ENCODE results near the gene CRNKL1. TPM values are rescaled to one million over a fixed set of nuclear protein-coding genes. Genes with fewer than 3 reads are reported as not detected.

The CRNKL1 gene
- total and polyA plus RNA-seq, 2 of the 4 experiments (the other 2 are of a cell fraction): 7.4 to 20.1 TPM

DNA sequence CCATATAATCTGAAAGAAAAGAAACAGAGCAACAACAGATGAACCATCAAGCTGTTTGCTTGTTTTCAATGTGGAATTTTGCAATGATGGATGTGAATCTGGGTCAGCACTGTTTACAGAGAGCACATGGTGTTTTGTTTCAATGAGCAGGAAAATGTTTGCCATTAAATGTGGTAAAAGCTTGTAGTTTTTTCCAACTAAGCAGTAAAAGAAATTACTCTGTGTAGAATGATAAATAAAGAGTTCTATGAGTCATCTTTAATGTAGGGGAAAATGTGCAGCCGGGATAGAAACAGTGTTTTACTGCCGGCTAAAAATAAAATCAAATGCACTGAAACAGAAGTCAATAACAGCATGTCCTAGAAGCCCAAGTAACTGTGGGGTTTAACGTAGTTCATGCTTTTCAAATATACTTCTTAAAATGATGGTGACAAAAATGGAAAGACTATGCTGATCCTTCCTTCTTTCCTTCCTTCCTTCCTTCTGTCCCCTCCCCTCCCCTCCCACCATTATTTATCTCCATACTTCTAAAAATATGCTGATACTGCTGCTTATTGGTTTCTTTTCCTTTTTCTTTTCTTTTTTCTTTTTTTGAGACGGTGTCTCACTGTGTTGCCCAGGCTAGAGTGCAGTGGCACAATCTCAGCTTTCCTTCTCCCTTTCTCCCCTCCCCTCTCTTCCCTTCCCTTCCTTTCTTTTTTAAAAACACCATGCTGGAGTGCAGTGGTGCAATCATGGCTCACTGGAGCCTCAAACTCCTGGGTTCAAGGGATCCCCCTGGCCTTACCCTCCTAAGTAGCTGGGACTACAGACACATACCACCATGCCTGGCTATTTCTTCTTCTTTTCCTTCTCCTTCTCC, 41.4 kb downstream of the CRNKL1 start (continued):
- TF ChIP-seq RFX5 (IDR thresholded peaks at IDR 0.05; ENCODE audit: low read depth, low read length) (no peak), BHLHE40 (IDR thresholded peaks at IDR 0.05; ENCODE audit: low read depth, low read length) (no peak), CEBPB (IDR thresholded peaks at IDR 0.05; ENCODE audit: low read depth, low read length) (peak; percentile 29; the same call in 1 of the 2 replicates)

DNA sequence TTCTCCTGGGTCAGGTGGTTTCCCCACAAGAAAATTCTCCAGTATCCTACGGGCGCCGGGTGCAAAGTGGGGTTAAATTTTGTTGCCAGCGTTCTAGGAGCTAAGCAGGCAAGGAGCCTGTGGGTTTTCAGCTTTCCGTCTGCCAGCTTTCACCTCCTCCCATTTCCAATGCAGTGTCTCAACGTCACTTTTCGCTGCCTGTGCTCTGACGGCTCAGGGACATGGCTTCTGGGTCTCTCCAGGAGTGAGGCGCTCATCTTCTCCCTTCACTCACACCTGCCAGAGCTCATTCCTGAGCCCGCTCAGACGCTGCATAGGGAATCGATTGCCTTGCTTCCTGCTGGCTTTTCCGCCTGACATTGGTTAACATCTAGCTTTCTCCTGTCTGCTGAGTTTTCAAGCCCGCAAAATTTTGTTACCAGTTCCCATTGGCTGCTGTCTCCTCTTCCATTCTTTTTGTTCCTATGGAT, 42.4 kb downstream of the CRNKL1 start:
- in situ Hi-C loops (cut with MboI; ENCODE audit: low sequenced_read_pairs) (no loop called here), dilution Hi-C loops (cut with HindIII; ENCODE audit: low sequenced_read_pairs, unreplicated experiment) (no loop called here), intact Hi-C loops (cut with micrococcal nuclease) (loop anchor here (2.0 to 5.0 kb wide), 2 partner anchors 107 to 318 kb away; no protein-coding TSS in a partner anchor)
- DNase-seq: no peak
- no peaks in the 10 kb centered on the region for H3K9me3 ChIP-seq (ENCODE audit: control insufficient read depth, insufficient read depth, low read length)
- no peak overlapping the region for H2BK120ac ChIP-seq (ENCODE audit: low read depth, low read length)
- ChIA-PET POLR2A (ENCODE audit: unreplicated experiment) (no interaction called here), CTCF (no interaction called here)
- H2BK15ac ChIP-seq (ENCODE audit: low read depth, low read length): no peak overlapping the region; the same call in 2 of the 3 replicates
- peaks cover 0 to 9% of the 10 kb centered on the region in 2 experiments; a peak in 1 of 4 replicates for H3K79me1 ChIP-seq (ENCODE audit: low read depth in 1 of 2, low read length in 2 of 2)
- no peak overlapping the region; the same call in 1 of the 2 replicates for H3K4ac ChIP-seq (ENCODE audit: low read depth, low read length)
- H3K4me2 ChIP-seq (ENCODE audit: low read depth, low read length): no peak overlapping the region; the same call in 1 of the 2 replicates
- H3K4me3 ChIP-seq (ENCODE audit: insufficient read depth, low read depth, low read length): no peak overlapping the region
- no peaks in the 10 kb centered on the region for H3K27me3 ChIP-seq (ENCODE audit: control insufficient read depth, insufficient read depth, low read length)
- no peak overlapping the region for H3K14ac ChIP-seq (replicated peaks; ENCODE audit: low read depth, low read length)
- no peak overlapping the region; the same call in 1 of the 2 replicates for H3K27ac ChIP-seq (ENCODE audit: insufficient read depth, low read length)
- peak overlapping the region; percentile 36; the same call in 1 of the 2 replicates for H2AK5ac ChIP-seq (ENCODE audit: low read depth, low read length)
- peaks cover 7% of the 10 kb centered on the region for H3K9me1 ChIP-seq (ENCODE audit: insufficient read depth, low read length)
- 0 out of 2 replicates have a peak overlapping the region, but pooled peaks have one; percentile 48 for H4K5ac ChIP-seq (ENCODE audit: low read depth, low read length)
- no peak overlapping the region for H3K9ac ChIP-seq (ENCODE audit: low read depth, low read length)
- peaks cover 8% of the 10 kb centered on the region for H3K4me1 ChIP-seq (ENCODE audit: control insufficient read depth, insufficient read depth, low read length)
- peak overlapping the region; percentile 12 for H2AFZ ChIP-seq (replicated peaks; ENCODE audit: low read length, poor library complexity)
- WGBS, 2 experiments (ENCODE audit: extremely low coverage in 2 of 2, insufficient read length in 1 of 2): 48% methylated on average over 4 of the region's 14 CpGs; no CpG with 5 or more reads in 1 of the 2 experiments
- TF ChIP-seq RCOR1 (IDR thresholded peaks at IDR 0.05; ENCODE audit: insufficient replicate concordance, low read length) (no peak), POLR2A (IDR thresholded peaks at IDR 0.05; ENCODE audit: low read depth, low read length) (no peak), MXI1 (IDR thresholded peaks at IDR 0.05; ENCODE audit: borderline replicate concordance, low read depth, low read length) (no peak)
- H4K8ac ChIP-seq (ENCODE audit: low read depth in 2 of 2, low read length in 2 of 2): no peak overlapping the region
- H4K91ac ChIP-seq (ENCODE audit: insufficient read depth, low read depth, low read length): no peak overlapping the region
- H4K20me1 ChIP-seq (ENCODE audit: insufficient read depth, low read length): no peaks in the 10 kb centered on the region
- H3K56ac ChIP-seq (ENCODE audit: extremely low read depth, insufficient read depth, low read length): no peak overlapping the region
- peaks cover under 1% of the 10 kb centered on the region; the same call in 1 of the 2 replicates for H3K36me3 ChIP-seq (ENCODE audit: control insufficient read depth, insufficient read depth, low read length)
- no peak for ATAC-seq (ENCODE audit: low read depth)
- no TSS peak for BruUV-seq (replicated peaks)
- H2AK9ac ChIP-seq (replicated peaks; ENCODE audit: low read depth, low read length, poor library complexity): no peak overlapping the region
- no peak overlapping the region for H2BK5ac ChIP-seq (ENCODE audit: low read depth, low read length, poor library complexity, severe bottlenecking)
- H3K23ac ChIP-seq (ENCODE audit: low read depth, low read length): peak overlapping the region; percentile 8; the same call in 1 of the 2 replicates
- no peak overlapping the region for H2BK20ac ChIP-seq (ENCODE audit: low read depth, low read length)
- peak overlapping the region; percentile 68; the same call in 1 of the 2 replicates for H3K18ac ChIP-seq (ENCODE audit: low read depth, low read length)
